Large intestine (tissue), 3 donors: ENCODE results near the gene TSG101. TPM values are rescaled to one million over a fixed set of nuclear protein-coding genes. Genes with fewer than 3 reads are reported as not detected.

Experiments
- DNase-seq, 2 donors: peaks; one replicate each; pipeline versions ENCODE4 v3.0.0 to v3.0.0-alpha.2; 2013
- H3K27ac ChIP-seq: one replicate; pipeline ENCODE4 v1.5.1; 2013; ENCODE audit warnings: low read length
- H3K27me3 ChIP-seq: 2 replicates; pipeline ENCODE4 v1.6.1; 2013; ENCODE audit warnings: low read length; ENCODE audit not compliant: control insufficient read depth, insufficient read depth
- H3K36me3 ChIP-seq: 2 replicates; pipeline ENCODE4 v1.6.1; 2013; ENCODE audit warnings: low read length; ENCODE audit not compliant: control insufficient read depth, insufficient read depth
- H3K4me1 ChIP-seq: one replicate; pipeline ENCODE4 v1.6.1; 2013; ENCODE audit warnings: low read length; ENCODE audit not compliant: control insufficient read depth, insufficient read depth
- H3K4me3 ChIP-seq: one replicate; pipeline ENCODE4 v1.5.1; 2013; ENCODE audit warnings: low read length
- H3K9me3 ChIP-seq: one replicate; pipeline ENCODE4 v1.6.1; 2013; ENCODE audit warnings: mild to moderate bottlenecking, low read depth, low read length, moderate library complexity; ENCODE audit not compliant: control insufficient read depth
- WGBS: methylation state at CpG from one replicate; pipeline ENCODE4 v1.1.5; 2013; ENCODE audit warnings: low lambda C conversion rate; ENCODE audit not compliant: insufficient coverage; 5-methylcytosine and 5-hydroxymethylcytosine counted together
- polyA plus RNA-seq: library from polyadenylated mRNA; unstranded; fragments of 120-200 nt; gene quantifications from one replicate; pipeline ENCODE4 v1.2.1, GENCODE V29; 2013

Gene TSG101
- polyA plus RNA-seq, 1 donor = 81.0 TPM

GRCh38 chr11:18498039-18498438 is 28.7 kb downstream of the TSG101 start:
- no peak overlapping the region for H3K27ac ChIP-seq
- no peaks in the 10 kb centered on the region for H3K9me3 ChIP-seq
- peaks cover 48% of the 10 kb centered on the region for H3K36me3 ChIP-seq
- DNase-seq = peak in 1 of 2 donors; percentile 18
- no peak overlapping the region for H3K4me3 ChIP-seq
- no peaks in the 10 kb centered on the region for H3K27me3 ChIP-seq
- no CpG with 5 or more reads among the region's 1 CpG for WGBS
- H3K4me1 ChIP-seq = peaks cover 8% of the 10 kb centered on the region

GRCh38 chr11:18495703-18496102 is 31.0 kb downstream of the TSG101 start:
- no CpG with 5 or more reads among the region's 4 CpGs for WGBS
- no peak overlapping the region for H3K27ac ChIP-seq
- no peaks in the 10 kb centered on the region for H3K27me3 ChIP-seq
- H3K9me3 ChIP-seq = no peaks in the 10 kb centered on the region
- no peak for DNase-seq
- H3K4me3 ChIP-seq = no peak overlapping the region
- peaks cover 31% of the 10 kb centered on the region for H3K36me3 ChIP-seq
- peaks cover 26% of the 10 kb centered on the region for H3K4me1 ChIP-seq

DNA sequence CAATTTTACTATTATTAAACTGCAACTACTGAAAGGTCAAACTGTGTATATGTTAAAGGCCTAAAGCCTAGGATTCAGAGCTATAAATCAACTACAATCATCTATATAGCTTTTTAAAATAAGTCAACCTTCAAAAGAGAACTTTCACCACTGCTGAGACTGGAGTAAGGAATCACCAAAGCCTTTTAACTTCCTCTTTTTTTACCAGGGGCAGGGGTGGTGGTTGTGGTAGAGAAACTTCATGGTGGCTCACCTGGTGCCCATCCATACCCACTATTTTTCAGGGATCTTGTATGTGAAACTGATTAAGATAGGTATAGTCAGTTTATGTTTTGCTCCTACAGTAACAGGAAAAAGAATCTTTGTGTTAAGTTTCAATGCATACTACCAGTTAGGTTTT is 31.5 kb downstream of the TSG101 start:
- no peak for DNase-seq
- no peak overlapping the region for H3K4me3 ChIP-seq
- peaks cover 26% of the 10 kb centered on the region for H3K4me1 ChIP-seq
- no peaks in the 10 kb centered on the region for H3K9me3 ChIP-seq
- H3K27ac ChIP-seq = no peak overlapping the region
- H3K27me3 ChIP-seq = no peaks in the 10 kb centered on the region
- H3K36me3 ChIP-seq = peaks cover 29% of the 10 kb centered on the region

DNA sequence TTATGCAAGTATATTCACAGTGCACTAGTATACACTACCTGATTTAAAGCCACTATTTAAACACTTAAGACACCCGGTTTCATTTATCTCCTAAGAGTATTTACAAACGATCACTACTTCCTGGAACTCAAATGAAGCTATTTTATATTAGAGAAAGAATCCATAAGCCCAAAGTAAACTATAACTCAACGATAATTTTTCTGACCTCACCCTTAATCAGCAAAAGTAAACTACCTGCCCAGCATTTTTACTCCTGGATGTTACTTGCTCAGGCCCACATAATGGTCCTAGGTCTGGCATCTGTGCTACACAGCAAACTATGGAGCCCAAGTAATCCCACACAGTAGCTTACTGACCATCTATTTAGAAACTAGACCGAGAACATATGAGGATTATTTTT is 33.4 kb downstream of the TSG101 start:
- Histone ChIP-seq H3K4me3 (no peak overlapping the region), H3K9me3 (no peaks in the 10 kb centered on the region), H3K27ac (peak overlapping the region; percentile 79), H3K4me1 (peaks cover 35% of the 10 kb centered on the region), H3K27me3 (no peaks in the 10 kb centered on the region), H3K36me3 (peaks cover 25% of the 10 kb centered on the region)
- DNase-seq = peak in 1 of 2 donors; percentile 38
- 0% methylated on average over 1 of the region's 4 CpGs for WGBS

DNA sequence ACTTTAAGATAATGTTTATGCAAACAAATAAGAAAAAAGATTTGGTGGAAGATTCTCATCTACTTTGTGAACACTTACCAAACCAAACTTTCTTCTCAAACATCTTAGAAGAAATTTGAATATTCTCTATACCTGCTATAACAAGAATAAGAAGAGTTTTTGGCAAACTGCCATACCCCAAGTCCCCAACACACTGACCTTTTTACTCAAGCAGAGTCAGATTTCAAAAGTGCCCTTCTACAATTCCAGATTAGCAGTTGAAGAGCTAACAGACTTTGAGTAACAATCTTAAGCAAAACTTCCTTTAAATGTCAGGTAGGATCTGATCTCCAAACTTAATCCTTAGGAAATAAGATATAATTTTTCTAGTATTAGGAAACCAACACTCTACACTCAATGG is 33.9 kb downstream of the TSG101 start:
- H3K27me3 ChIP-seq = no peaks in the 10 kb centered on the region
- no peaks in the 10 kb centered on the region for H3K9me3 ChIP-seq
- H3K36me3 ChIP-seq = peaks cover 22% of the 10 kb centered on the region
- H3K4me3 ChIP-seq = no peak overlapping the region
- DNase-seq = peak in 1 of 2 donors; percentile 16
- peaks cover 35% of the 10 kb centered on the region for H3K4me1 ChIP-seq
- H3K27ac ChIP-seq = peak overlapping the region; percentile 79

- Histone ChIP-seq H3K27me3 (no peaks in the 10 kb centered on the region), H3K9me3 (no peaks in the 10 kb centered on the region), H3K4me1 (peaks cover 35% of the 10 kb centered on the region), H3K27ac (peak overlapping the region; percentile 79), H3K36me3 (peaks cover 18% of the 10 kb centered on the region), H3K4me3 (no peak overlapping the region)
- no peak for DNase-seq
- WGBS = 88% methylated on average over 1 of the region's 2 CpGs
Observed at GRCh38 chr11:18491924-18492323, 34.8 kb downstream of the TSG101 start.

- WGBS = no CpG with 5 or more reads among the region's 15 CpGs
- H3K27me3 ChIP-seq = no peaks in the 10 kb centered on the region
- peak; percentile 88 to 96 for DNase-seq
- peaks cover 16% of the 10 kb centered on the region for H3K36me3 ChIP-seq
- peak overlapping the region; percentile 79 for H3K27ac ChIP-seq
- no peaks in the 10 kb centered on the region for H3K9me3 ChIP-seq
- H3K4me3 ChIP-seq = peak overlapping the region; percentile 34
- peaks cover 35% of the 10 kb centered on the region for H3K4me1 ChIP-seq
Observed at GRCh38 chr11:18490736-18491485, 35.8 kb downstream of the TSG101 start.

DNA sequence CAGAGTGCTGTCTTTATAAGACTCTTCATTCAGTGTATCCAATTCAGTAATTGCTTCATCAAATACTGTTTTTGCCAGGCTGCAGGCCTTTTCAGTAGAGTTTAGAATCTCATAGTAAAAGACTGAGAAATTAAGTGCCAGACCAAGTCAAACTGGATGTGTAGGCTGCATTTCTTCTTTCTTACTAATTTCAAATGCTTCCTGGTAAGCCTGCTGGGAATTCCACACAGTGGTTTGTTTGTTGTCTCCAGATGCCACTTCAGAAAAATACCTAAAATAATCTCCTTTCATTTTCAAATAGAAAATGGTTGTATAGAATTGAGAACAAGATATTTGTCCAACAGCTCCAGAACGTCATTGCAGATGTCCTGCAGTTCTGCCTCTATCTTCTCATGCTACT is 36.4 kb downstream of the TSG101 start:
- Histone ChIP-seq H3K27ac (peak overlapping the region; percentile 79), H3K27me3 (no peaks in the 10 kb centered on the region), H3K4me3 (peak overlapping the region; percentile 34), H3K36me3 (peaks cover 18% of the 10 kb centered on the region), H3K9me3 (no peaks in the 10 kb centered on the region), H3K4me1 (peaks cover 35% of the 10 kb centered on the region)
- WGBS = 43% methylated on average over 1 of the region's 1 CpG
- peak in 1 of 2 donors; percentile 3 for DNase-seq

DNA sequence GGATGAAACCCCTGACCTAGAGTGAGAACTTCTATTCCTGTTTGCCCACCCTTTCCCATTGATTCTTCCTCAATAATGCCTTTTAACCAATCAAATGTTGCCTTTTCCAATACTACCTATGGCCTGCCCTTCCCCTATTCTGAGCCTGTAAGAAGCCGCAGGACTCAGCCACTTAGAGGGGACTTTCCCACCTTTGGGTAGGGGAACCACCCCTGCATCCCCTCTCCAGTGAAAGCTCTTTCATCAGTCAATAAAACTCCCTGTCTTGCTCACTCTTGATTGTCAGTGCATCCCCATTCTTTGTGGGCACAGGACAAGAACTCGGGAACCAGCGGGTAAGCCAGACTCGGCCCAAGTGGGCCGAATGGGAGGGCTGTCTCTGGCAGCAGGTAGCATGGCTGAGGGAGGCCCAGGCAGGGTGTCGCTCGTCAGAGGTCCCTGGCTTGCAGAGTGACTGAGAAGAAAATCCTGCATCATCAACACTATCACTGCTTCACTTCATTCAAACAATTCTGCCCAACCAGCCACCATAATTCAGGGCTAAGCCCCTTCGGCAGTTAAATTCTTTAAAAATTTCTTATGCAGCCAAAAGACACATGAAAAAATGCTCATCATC is 40.7 kb downstream of the TSG101 start:
- no CpG with 5 or more reads among the region's 8 CpGs for WGBS

GRCh38 chr11:18479063-18479462 is 47.7 kb downstream of the TSG101 start:
- WGBS = no CpG with 5 or more reads among the region's 4 CpGs
- no peak for DNase-seq
- H3K27me3 ChIP-seq = no peaks in the 10 kb centered on the region
- peaks cover 74% of the 10 kb centered on the region for H3K36me3 ChIP-seq
- H3K4me1 ChIP-seq = no peaks in the 10 kb centered on the region
- H3K9me3 ChIP-seq = no peaks in the 10 kb centered on the region
- H3K27ac ChIP-seq = no peak overlapping the region
- no peak overlapping the region for H3K4me3 ChIP-seq

More for the DNA sequence above, 40.7 kb downstream of the TSG101 start:
- H3K9me3 ChIP-seq = no peaks in the 10 kb centered on the region
- H3K36me3 ChIP-seq = peaks cover 46% of the 10 kb centered on the region
- H3K4me3 ChIP-seq = no peak overlapping the region
- H3K27ac ChIP-seq = no peak overlapping the region
- H3K27me3 ChIP-seq = no peaks in the 10 kb centered on the region
- H3K4me1 ChIP-seq = peaks cover 9% of the 10 kb centered on the region
- no peak for DNase-seq

GRCh38 chr11:18472587-18472986 is 54.2 kb downstream of the TSG101 start:
- Histone ChIP-seq H3K4me1 (no peaks in the 10 kb centered on the region), H3K4me3 (no peak overlapping the region), H3K27ac (no peak overlapping the region), H3K27me3 (no peaks in the 10 kb centered on the region), H3K36me3 (peaks cover 19% of the 10 kb centered on the region), H3K9me3 (no peaks in the 10 kb centered on the region)
- no peak for DNase-seq
